ENCODE data around the gene ENAH.

Gene ENAH

GRCh38 chr1:225555821-225556220 lies 97.1 kb downstream of the ENAH start:
- Histone ChIP-seq H3K27me3 (ENCODE audit: insufficient read depth, low read length) (no peaks in the 10 kb centered on the region), H3K4me3 (ENCODE audit: low read length) (no peak overlapping the region), H3K36me3 (ENCODE audit: insufficient read depth, low read length) (peaks cover 83% of the 10 kb centered on the region), H3K4me1 (ENCODE audit: insufficient read depth, low read length) (no peaks in the 10 kb centered on the region), H3K9me3 (ENCODE audit: insufficient read depth, low read depth, low read length) (peaks cover 15% of the 10 kb centered on the region), H3K9ac (ENCODE audit: low read depth, low read length) (no peak overlapping the region), H3K27ac (ENCODE audit: low read depth, low read length) (no peak overlapping the region)
- WGBS, result 94% methylated on average over 1 of the region's 4 CpGs

GRCh38 chr1:225554216-225554812 lies 98.6 kb downstream of the ENAH start:
- Histone ChIP-seq H3K4me1 (ENCODE audit: insufficient read depth, low read length) (no peaks in the 10 kb centered on the region), H3K27me3 (ENCODE audit: insufficient read depth, low read length) (no peaks in the 10 kb centered on the region), H3K27ac (ENCODE audit: low read depth, low read length) (no peak overlapping the region), H3K9me3 (ENCODE audit: insufficient read depth, low read depth, low read length) (peaks cover 15% of the 10 kb centered on the region), H3K9ac (ENCODE audit: low read depth, low read length) (no peak overlapping the region), H3K36me3 (ENCODE audit: insufficient read depth, low read length) (peaks cover 76% of the 10 kb centered on the region), H3K4me3 (ENCODE audit: low read length) (no peak overlapping the region)
- 66% methylated on average over 2 of the region's 2 CpGs for WGBS

GRCh38 chr1:225549821-225550220 lies 103.1 kb downstream of the ENAH start:
- Histone ChIP-seq H3K36me3 (ENCODE audit: insufficient read depth, low read length) (peaks cover 46% of the 10 kb centered on the region), H3K27ac (ENCODE audit: low read depth, low read length) (no peak overlapping the region)
- WGBS, result 94% methylated on average over 2 of the region's 2 CpGs

GRCh38 chr1:225548140-225548857 lies 104.6 kb downstream of the ENAH start:
- no peaks in the 10 kb centered on the region for H3K9me3 ChIP-seq (ENCODE audit: insufficient read depth, low read depth, low read length)
- H3K4me1 ChIP-seq (ENCODE audit: insufficient read depth, low read length), result 0 out of 2 replicates have a peak, but pooled peaks cover 6% of the 10 kb centered on the region
- no peaks in the 10 kb centered on the region for H3K27me3 ChIP-seq (ENCODE audit: insufficient read depth, low read length)
- no peak overlapping the region for H3K9ac ChIP-seq (ENCODE audit: low read depth, low read length)
- no peak overlapping the region for H3K4me3 ChIP-seq (ENCODE audit: low read length)
- H3K27ac ChIP-seq (ENCODE audit: low read depth, low read length), result no peak overlapping the region
- 86% methylated on average over 3 of the region's 4 CpGs for WGBS
- peaks cover 31% of the 10 kb centered on the region for H3K36me3 ChIP-seq (ENCODE audit: insufficient read depth, low read length)

More at GRCh38 chr1:225549821-225550220, 103.1 kb downstream of the ENAH start:
- Histone ChIP-seq H3K27me3 (ENCODE audit: insufficient read depth, low read length) (no peaks in the 10 kb centered on the region), H3K4me3 (ENCODE audit: low read length) (no peak overlapping the region), H3K9ac (ENCODE audit: low read depth, low read length) (no peak overlapping the region), H3K9me3 (ENCODE audit: insufficient read depth, low read depth, low read length) (no peaks in the 10 kb centered on the region), H3K4me1 (ENCODE audit: insufficient read depth, low read length) (no peaks in the 10 kb centered on the region)

GRCh38 chr1:225545649-225546048 lies 107.3 kb downstream of the ENAH start:
- 97% methylated on average over 2 of the region's 2 CpGs for WGBS
- no peaks in the 10 kb centered on the region for H3K9me3 ChIP-seq (ENCODE audit: insufficient read depth, low read depth, low read length)
- peaks cover 16% of the 10 kb centered on the region; the same call in 1 of the 2 replicates for H3K4me1 ChIP-seq (ENCODE audit: insufficient read depth, low read length)
- peaks cover 16% of the 10 kb centered on the region; the same call in 1 of the 2 replicates for H3K36me3 ChIP-seq (ENCODE audit: insufficient read depth, low read length)
- H3K27ac ChIP-seq (ENCODE audit: low read depth, low read length), result no peak overlapping the region
- no peak overlapping the region for H3K9ac ChIP-seq (ENCODE audit: low read depth, low read length)
- no peak overlapping the region for H3K4me3 ChIP-seq (ENCODE audit: low read length)
- no peaks in the 10 kb centered on the region for H3K27me3 ChIP-seq (ENCODE audit: insufficient read depth, low read length)

GRCh38 chr1:225544924-225545323 lies 108.0 kb downstream of the ENAH start:
- H3K4me3 ChIP-seq (ENCODE audit: low read length), result no peak overlapping the region
- H3K9me3 ChIP-seq (ENCODE audit: insufficient read depth, low read depth, low read length), result no peaks in the 10 kb centered on the region
- peaks cover 14% of the 10 kb centered on the region; the same call in 1 of the 2 replicates for H3K36me3 ChIP-seq (ENCODE audit: insufficient read depth, low read length)
- H3K9ac ChIP-seq (ENCODE audit: low read depth, low read length), result no peak overlapping the region
- no peak overlapping the region for H3K27ac ChIP-seq (ENCODE audit: low read depth, low read length)
- 94% methylated on average over 1 of the region's 1 CpG for WGBS
- no peaks in the 10 kb centered on the region for H3K27me3 ChIP-seq (ENCODE audit: insufficient read depth, low read length)
- H3K4me1 ChIP-seq (ENCODE audit: insufficient read depth, low read length), result peaks cover 24% of the 10 kb centered on the region

GRCh38 chr1:225544263-225544662 lies 108.7 kb downstream of the ENAH start:
- Histone ChIP-seq H3K27ac (ENCODE audit: low read depth, low read length) (no peak overlapping the region), H3K9ac (ENCODE audit: low read depth, low read length) (no peak overlapping the region), H3K36me3 (ENCODE audit: insufficient read depth, low read length) (peaks cover 9% of the 10 kb centered on the region; the same call in 1 of the 2 replicates), H3K9me3 (ENCODE audit: insufficient read depth, low read depth, low read length) (no peaks in the 10 kb centered on the region), H3K4me1 (ENCODE audit: insufficient read depth, low read length) (peaks cover 30% of the 10 kb centered on the region), H3K4me3 (ENCODE audit: low read length) (no peak overlapping the region), H3K27me3 (ENCODE audit: insufficient read depth, low read length) (no peaks in the 10 kb centered on the region)
- WGBS, result 97% methylated on average over 1 of the region's 1 CpG

GRCh38 chr1:225543350-225543749 lies 109.6 kb downstream of the ENAH start:
- no peaks in the 10 kb centered on the region for H3K27me3 ChIP-seq (ENCODE audit: insufficient read depth, low read length)
- no peak overlapping the region for H3K4me3 ChIP-seq (ENCODE audit: low read length)
- no peak overlapping the region for H3K9ac ChIP-seq (ENCODE audit: low read depth, low read length)
- no peak overlapping the region for H3K27ac ChIP-seq (ENCODE audit: low read depth, low read length)
- H3K9me3 ChIP-seq (ENCODE audit: insufficient read depth, low read depth, low read length), result no peaks in the 10 kb centered on the region
- H3K36me3 ChIP-seq (ENCODE audit: insufficient read depth, low read length), result peaks cover 9% of the 10 kb centered on the region; the same call in 1 of the 2 replicates
- peaks cover 39% of the 10 kb centered on the region for H3K4me1 ChIP-seq (ENCODE audit: insufficient read depth, low read length)

GRCh38 chr1:225541383-225541782 lies 111.5 kb downstream of the ENAH start:
- WGBS, result 97% methylated on average over 7 of the region's 9 CpGs
- H3K9me3 ChIP-seq (ENCODE audit: insufficient read depth, low read depth, low read length), result no peaks in the 10 kb centered on the region
- no peak overlapping the region for H3K27ac ChIP-seq (ENCODE audit: low read depth, low read length)
- H3K9ac ChIP-seq (ENCODE audit: low read depth, low read length), result no peak overlapping the region
- H3K36me3 ChIP-seq (ENCODE audit: insufficient read depth, low read length), result no peaks in the 10 kb centered on the region
- H3K4me3 ChIP-seq (ENCODE audit: low read length), result no peak overlapping the region
- peaks cover 59% of the 10 kb centered on the region for H3K4me1 ChIP-seq (ENCODE audit: insufficient read depth, low read length)
- H3K27me3 ChIP-seq (ENCODE audit: insufficient read depth, low read length), result no peaks in the 10 kb centered on the region

- H3K4me1 ChIP-seq (ENCODE audit: insufficient read depth, low read length), result peaks cover 77% of the 10 kb centered on the region
- H3K36me3 ChIP-seq (ENCODE audit: insufficient read depth, low read length), result no peaks in the 10 kb centered on the region
- no peak overlapping the region for H3K9ac ChIP-seq (ENCODE audit: low read depth, low read length)
- no peaks in the 10 kb centered on the region for H3K27me3 ChIP-seq (ENCODE audit: insufficient read depth, low read length)
- H3K4me3 ChIP-seq (ENCODE audit: low read length), result no peak overlapping the region
- WGBS, result 93% methylated on average over 4 of the region's 4 CpGs
- no peak overlapping the region for H3K27ac ChIP-seq (ENCODE audit: low read depth, low read length)
- H3K9me3 ChIP-seq (ENCODE audit: insufficient read depth, low read depth, low read length), result no peaks in the 10 kb centered on the region
Measured at GRCh38 chr1:225539575-225539974, 113.3 kb downstream of the ENAH start.

- H3K27ac ChIP-seq (ENCODE audit: low read depth, low read length), result no peak overlapping the region
- peaks cover 78% of the 10 kb centered on the region for H3K4me1 ChIP-seq (ENCODE audit: insufficient read depth, low read length)
- no CpG with 5 or more reads among the region's 1 CpG for WGBS
Measured at GRCh38 chr1:225539069-225539468, 113.9 kb downstream of the ENAH start.

More at GRCh38 chr1:225539069-225539468, 113.9 kb downstream of the ENAH start:
- Histone ChIP-seq H3K27me3 (ENCODE audit: insufficient read depth, low read length) (no peaks in the 10 kb centered on the region), H3K9ac (ENCODE audit: low read depth, low read length) (no peak overlapping the region), H3K9me3 (ENCODE audit: insufficient read depth, low read depth, low read length) (no peaks in the 10 kb centered on the region), H3K36me3 (ENCODE audit: insufficient read depth, low read length) (no peaks in the 10 kb centered on the region), H3K4me3 (ENCODE audit: low read length) (no peak overlapping the region)

Data from HUES64 (cell line).